Esophagus muscularis mucosa (tissue), 4 donors: ENCODE results near the gene PNP.

Source experiments
- CTCF ChIP-seq, 3 experiments: fragments of 200-600 bp in 2 of 3; fragments of 450-650 bp in 1 of 3; sonication (generic) in 2 of 3; IDR thresholded peaks; one replicate each; pipeline ENCODE4 v1.5.1; 2017 to 2019; ENCODE audit warnings: antibody characterized with exemption in 3 of 3, mild to moderate bottlenecking in 2 of 3, moderate library complexity in 1 of 3
- EP300 ChIP-seq: sonication (generic); formaldehyde crosslinking; IDR thresholded peaks from one replicate; pipeline ENCODE4 v1.6.1; 2017; ENCODE audit warnings: antibody characterized with exemption
- POLR2A ChIP-seq: fragments of 450-650 bp; IDR thresholded peaks from one replicate; pipeline ENCODE4 v1.6.1; 2017; ENCODE audit warnings: antibody characterized with exemption, moderate library complexity, mild to moderate bottlenecking, low read depth

- TF ChIP-seq CTCF (IDR thresholded peaks at IDR 0.05) (no peak), POLR2A (no peak), EP300 (no peak)
These were observed 32.8 kb upstream of the PNP start for GRCh38 chr14:20436363-20436755.
